Activated T-cell treated with anti-CD3 and anti-CD28 coated beads for 48 hours (primary cell): ENCODE data around the gene PTPN3.
"Not testable (repeated sequence)": the region's sequence is repeated elsewhere in the genome, so short reads cannot be mapped to it uniquely, and the experiment has no call there.

Experiments
- DNase-seq: peaks from one replicate; pipeline ENCODE4 v3.0.0-alpha.2; 2020; ENCODE audit warnings: low read depth

Gene PTPN3

DNA sequence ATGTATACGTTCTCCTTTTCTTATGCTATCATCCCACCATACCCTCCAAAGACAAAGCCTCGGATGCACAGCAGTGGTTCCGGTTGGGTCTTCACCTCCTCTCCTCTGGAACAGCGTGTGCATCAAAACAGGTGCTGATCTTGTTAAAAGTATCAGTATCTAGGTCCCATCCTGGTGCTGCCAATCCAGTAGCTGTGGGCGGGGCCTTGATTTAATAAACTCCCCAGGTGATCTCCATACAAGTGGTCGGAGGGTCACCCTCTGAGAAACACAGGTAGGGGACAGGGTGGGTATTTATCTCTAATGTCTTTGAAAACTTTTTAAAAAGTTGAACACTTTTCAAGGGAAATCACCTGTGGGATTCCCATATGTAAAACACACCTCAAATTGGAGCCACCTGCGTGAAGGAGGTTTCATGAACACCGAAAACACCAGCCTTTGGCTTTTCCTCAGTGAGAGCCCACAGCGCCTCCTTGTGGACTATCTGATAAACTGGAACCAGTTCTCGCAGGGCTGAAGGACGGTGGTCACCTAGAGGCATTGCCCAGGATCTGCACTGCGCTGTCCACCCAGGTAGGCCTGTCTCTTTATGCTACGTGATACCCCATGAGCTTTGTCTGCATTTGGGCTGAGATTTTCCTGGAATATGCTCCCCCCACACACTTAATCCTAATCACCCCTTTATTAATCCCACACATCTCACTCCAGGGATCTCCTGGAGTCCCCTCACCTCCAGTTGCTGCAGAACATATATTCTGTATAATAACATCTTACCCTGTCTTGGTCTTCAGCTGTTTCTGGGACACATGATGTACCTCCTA, 96.7 kb downstream of the PTPN3 start:
- DNase-seq = peak; percentile 38

DNA sequence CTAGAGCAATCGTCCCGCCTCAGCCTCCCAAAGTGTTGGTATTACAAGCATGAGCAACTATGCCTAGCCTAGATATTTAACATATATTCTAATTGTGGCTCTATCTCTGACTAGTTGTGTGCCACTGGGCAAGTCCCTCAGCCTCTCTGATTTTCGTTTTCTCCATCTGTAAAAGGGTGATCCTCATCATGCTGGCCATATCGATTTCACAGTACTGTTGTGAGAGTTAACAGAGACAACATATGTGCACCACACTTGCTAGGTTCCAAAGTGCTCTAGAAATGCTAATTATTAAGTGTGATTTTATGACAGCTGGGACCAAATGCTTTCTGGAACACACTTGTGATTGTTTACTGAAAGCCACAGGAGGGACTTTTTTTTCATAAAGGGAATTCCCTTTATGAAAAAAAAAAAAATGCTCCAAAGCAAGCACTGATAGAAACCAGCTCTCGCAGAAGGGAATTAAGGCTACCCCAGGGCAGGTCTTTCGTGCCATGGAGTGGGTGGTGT, 98.8 kb downstream of the PTPN3 start:
- no peak for DNase-seq

DNA sequence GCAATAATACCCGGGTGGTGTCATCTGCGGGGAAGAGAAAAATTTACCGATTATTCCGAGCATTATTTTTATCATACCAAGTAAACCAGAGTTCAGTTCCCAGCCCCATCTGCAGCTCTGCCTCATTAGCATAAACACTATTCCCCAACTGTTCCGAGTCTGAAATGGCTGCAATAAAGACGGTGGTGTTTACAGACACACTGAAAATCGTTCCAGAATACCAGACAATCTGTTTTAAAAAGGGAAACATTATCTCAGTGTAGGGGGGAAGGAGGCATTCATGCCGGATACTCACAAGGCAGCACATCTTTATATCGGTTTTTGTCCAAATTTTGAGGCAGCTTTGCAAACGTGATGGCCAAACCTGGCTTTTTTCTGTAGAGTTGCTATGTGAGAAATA, 106.9 kb downstream of the PTPN3 start:
- no peak for DNase-seq

DNA sequence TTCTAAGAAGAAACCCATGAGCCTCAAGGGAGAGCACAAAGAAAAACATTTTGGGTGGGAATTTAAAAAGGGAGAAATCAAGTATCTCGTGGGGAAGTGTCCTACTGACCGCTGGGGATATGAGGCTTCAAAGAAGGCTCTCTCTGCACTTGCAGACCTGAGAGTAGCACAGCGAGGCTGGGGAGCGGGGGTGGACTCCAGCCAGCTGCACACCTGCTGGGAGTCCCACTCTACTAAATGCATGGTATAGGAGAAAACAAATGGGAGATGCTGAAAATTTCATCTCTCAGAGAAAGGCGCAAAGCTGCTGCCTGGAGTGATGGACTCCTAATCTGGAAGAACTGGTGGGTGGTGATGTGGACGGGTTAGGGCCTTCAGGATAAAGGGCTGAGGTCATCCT, 110.3 kb downstream of the PTPN3 start:
- DNase-seq = no peak

DNA sequence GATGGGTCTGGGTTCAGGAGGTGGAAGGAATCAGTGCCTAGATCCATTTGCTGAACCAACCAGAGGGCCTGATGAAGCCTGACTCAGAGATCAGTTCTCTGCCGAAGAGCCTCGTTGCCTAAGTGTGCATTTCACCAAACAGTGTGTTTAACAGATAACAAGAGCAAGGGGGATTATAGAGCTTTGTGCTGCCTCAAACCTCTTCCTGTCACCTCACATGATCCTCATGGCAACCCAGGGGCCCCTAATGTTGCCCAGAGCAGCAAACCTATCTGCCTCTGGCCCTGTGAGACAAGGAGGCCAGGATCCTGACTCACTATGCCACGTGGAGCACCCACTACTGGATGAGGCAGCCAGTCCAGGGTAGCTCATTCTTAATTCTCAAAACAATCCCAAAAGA, 110.9 kb downstream of the PTPN3 start:
- no peak for DNase-seq

DNA sequence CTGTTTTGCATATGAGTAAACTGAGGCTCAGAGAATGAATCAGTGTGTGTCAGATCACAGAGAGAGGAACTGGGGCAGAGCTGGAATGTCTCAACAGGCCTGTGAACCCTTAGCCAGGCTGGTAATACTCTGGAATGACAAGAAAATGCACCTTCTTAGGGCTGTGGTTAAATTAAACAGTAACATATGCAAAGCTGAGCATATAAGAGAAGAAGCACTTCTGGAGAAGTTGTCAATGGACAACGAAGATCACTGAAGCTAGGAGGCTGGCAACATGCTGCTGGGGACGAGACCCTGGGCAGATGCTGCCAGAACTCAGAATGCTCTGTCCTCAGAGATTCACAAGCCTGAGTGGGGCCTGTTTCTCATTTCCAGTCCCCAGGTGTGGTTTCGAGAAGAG, 112.6 kb downstream of the PTPN3 start:
- DNase-seq = no peak

DNA sequence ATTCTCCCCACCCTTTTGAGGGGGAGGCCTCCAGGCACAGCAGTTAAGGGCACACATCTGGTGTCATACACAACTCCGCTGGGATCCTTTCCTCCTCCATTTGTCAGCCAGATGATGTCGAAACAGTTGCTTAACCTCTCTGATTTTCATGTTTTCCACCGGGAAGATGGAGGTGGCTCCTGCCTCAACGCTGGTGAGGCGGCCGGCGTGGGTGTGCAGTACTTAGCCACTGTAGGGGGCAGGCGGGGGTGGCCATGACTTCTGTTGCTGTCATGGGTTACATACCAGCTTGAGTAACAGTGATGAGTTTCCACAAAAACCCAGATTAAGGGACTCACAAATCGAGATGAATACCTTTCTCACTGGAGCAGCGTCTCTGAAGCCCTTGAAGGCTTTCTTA, 114.2 kb downstream of the PTPN3 start:
- no peak for DNase-seq

DNA sequence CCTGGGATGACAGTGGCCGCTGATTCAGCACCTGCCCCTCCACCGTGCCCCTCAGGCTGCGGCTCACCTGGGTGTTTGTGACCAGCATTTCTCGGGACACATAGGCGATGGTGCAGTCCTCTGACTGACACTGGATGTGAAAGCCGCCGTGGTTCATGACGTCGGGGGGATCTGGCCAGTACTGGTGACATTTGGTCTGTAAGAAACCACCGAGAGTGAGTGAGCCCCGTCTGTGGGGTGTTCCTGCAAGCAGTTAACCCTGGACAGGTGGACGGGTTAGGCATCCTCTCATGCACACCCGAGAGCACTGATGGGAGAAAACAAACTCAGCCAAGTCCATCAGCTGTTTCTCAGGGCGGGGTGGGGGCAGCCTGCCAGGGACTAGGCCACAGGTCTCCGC, 114.8 kb downstream of the PTPN3 start:
- DNase-seq = no peak

DNA sequence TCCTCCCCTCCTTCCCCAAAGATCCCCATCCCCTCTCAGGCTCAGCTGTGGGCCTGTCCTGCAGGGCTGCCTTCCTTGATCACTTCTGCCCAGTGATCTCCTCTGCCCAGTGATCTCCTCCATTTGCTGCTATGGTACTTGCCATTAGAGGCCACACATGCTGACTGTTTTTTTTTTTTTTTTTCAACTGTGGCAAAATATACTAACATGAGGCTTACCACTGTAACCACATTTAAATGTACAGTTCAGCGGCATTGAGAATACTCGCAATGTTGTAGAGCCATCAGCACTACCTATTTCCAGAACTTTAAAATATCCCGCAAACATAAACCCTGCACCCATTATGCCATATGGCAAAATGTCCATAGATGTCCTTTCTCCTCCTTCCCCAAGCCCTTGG, 115.5 kb downstream of the PTPN3 start:
- DNase-seq = no peak

DNA sequence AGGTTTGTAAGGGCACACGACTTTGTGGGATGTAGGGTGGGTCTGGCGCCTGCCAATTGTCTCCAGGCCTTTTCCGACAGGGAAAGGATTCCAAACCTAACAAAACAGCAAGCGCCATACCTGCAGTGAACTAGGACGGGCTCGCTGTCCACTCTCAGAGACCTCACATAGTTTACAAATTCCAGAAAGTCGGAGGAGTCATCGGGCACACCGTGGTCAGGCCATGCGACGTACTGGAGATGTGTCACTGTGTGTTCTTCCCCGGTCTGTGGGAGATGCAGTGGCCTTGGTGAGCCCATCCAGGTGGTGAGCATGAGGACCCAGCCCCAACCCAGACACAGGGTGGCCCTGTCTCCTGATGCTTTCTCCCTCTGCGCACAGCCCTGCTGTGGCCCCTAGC, 115.9 kb downstream of the PTPN3 start:
- no peak for DNase-seq

DNA sequence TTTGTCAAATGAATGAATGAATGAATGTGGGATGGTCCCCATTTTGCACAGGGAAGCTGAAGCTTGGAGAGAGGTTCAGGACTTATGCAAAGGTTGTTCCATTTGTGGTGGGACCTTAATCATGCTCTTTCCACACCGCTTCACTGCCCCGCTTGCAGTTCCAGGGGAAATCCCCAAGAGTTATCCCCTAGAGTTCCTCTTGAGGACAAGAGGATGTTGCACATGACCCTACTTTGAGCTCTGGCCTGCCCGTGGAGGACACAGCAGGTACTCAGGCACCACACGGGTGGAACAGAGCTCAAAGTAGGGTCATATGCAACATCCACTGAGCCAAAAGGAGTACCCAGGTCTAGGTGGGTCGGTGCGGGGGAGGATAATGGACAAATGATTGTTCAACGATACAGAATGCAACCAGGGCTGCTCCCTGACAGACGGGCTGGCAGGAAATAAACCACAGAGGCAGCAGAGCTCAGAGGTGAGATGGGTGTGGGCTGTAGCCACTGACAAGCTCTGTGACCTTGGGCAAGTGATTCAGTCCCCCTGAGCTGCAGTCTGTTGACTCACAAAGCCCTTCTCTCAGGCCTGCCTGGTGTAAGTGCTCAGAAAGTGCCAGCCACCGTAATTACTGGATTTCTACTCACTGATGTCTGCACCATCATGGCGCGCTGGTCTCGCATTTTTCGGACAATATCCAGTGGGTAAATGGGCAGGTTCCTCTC, 116.9 kb downstream of the PTPN3 start:
- DNase-seq = no peak

DNA sequence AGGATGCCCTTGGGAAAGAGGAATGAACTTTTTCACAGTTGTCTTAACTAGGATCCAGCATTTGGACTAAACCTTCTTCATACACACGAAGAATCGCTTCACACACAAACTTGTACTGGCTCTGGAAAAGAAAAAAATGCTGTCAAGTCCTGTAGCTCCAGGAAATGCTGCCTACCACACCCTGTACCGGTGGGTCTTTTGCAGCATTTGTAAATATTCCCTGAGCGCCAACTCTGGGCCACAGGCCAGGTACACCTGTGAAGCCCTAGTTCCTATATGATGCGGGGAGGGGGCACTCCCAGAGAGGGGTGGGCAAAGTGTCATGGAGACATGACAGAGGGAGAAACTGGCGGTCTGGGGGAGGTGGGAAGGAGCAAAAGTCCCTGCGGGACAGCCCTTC, 118.6 kb downstream of the PTPN3 start:
- DNase-seq = no peak

DNA sequence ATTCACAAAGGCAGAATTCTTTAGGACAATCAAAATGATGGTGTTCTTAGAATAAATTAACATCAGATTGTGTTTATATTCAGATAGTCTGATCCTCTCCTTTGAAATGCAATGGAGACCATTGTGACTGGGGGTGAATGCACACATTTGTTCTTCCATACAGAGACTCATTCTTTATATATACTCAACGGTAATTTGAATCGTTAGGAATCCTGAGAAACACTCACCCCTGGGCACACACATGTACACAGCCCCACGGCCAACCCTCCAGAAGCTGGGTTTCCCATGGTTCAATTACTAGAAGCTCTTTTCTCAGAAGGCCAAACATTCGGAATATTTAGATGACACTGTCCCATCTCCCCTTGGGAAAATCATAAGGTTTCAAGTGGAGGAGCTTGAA, 119.8 kb downstream of the PTPN3 start:
- DNase-seq = no peak

DNA sequence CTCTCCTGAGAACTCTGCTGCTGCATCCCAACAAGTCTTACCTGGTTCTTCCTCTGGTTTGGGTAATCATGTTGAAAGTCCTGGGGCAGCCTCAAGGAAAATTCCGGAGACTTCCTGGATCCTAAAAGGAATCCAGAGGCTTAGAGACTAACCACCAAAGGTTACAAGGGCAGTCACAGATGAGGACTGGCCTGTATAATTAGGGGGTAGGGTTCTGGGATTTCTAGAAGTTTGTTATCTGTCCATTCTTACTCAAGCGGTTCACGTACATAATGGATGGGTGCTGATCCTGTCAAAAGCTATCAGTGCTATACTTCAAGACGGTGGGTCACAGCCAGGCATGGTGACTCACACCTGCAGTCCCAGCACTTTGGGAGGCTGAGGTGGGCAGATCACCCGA, 125.9 kb downstream of the PTPN3 start:
- no peak for DNase-seq

DNA sequence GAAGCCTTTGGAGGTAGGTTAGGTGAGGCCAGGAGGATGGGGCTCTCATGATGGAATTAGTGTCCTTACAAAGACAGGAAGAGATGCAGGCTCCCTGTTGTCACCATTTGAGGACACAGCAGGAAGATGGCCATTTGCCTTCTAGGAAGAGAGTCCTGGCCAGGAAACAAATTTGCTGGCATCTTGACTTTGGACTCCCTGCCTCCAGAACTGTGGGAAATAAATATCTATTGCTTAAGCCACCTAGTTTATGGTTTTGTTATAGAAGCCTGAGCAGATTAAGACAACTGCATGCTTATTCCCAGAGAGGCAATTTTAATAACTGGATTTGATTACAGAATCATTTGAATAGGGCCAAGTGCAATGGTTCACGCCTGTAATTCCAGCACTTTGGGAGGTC, 126.7 kb downstream of the PTPN3 start:
- no peak for DNase-seq

DNA sequence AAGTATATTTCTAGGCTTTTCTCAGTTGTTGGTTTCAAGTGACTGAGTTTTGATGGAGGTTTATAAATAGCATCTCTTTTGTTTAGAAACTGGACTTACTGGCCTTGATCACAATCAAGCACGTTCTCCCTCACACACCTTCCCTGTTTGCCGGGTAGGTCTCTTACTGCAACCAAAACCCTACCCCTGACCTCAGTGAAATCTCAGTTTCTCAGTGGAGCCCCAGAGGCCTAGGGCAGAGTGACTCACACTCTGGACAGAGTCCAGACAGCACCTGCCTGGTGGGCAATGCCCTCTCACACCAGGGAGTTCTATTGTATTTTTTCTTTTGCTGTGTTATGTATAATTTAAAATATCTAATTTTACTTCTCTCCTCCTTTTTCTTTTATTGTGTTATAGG, 128.8 kb downstream of the PTPN3 start:
- DNase-seq = no peak

DNA sequence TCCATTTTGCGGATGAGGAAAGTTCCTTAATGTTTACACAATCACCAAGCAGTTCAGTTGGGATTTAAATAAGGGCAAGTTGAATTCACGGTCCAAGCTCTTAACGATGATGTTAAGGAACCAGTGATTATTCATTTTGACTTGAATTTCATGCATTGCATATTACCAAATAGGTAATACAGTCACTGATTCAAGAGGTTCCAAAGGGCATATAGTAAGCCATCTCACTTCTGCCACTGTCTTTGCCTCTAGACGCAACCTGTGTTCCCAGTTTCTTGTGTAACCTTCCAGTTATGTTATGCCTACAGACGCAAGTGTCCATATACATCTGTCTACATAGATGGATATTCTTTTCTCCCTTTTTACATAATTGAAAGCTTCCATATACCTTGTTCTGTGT, 137.3 kb downstream of the PTPN3 start:
- no peak for DNase-seq

DNA sequence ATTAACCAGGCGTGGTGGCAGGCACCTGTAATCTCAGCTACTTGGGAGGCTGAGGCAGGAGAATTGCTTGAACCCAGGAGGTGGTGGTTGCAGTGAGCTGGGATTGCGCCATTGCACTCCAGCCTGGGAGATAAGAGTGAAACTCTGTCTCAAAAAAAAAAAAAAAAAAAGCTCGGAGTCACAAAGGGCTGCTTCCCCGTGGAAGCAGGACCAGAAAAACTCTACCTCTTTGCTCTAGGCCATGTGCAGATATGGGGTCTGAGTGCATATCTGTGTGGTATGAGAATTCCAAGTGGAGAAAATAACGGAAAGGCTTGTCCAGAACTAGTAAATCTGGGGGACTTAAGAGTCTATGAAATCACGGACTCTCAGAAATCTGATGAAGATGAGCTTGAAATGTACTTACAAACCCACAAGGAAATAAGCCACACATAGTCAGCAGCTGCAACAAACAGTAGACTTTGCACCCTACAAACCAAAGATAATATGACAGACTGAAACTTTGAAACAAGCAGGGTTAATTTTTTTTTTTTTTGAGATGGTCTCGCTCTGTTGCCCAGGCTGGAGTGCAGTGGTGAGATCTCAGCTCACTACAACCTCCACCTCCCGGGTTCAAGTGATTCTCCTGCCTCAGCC, 139.0 kb downstream of the PTPN3 start:
- not testable (repeated sequence) for DNase-seq

DNA sequence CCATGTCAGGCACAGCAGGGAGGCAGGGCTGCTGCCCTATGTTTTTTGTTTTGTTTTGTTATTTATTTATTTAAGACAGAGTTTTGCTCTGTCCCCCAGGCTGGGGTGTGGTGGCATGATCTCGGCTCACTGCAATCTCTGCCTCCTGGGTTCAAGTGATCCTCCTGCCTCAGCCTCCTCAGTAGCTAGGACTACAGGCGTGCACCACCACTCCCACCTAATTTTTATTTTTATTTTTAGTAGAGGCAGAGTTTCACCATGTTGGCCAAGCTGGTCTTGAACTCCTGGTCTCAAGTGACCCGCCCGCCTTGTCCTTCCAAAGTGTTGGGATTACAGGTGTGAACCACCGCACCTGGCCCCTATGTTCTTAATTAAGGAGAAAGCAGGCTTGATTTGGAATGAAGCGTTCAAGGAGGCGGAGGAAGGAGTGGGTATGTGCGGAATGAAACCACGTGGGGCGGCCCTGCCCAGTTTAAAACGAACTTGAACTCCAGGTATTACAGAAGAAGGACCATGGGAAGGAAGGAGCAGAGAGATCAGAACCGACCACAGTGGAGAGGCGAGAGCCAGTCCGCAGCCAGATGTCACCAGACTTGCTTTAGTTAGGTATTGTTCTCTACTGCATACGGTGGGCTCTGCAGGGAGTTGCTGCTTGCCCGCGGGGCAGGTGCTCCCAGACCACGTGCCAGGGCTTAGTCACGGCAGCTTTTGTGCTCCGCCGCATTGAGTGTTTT, 142.4 kb downstream of the PTPN3 start:
- no peak for DNase-seq

DNA sequence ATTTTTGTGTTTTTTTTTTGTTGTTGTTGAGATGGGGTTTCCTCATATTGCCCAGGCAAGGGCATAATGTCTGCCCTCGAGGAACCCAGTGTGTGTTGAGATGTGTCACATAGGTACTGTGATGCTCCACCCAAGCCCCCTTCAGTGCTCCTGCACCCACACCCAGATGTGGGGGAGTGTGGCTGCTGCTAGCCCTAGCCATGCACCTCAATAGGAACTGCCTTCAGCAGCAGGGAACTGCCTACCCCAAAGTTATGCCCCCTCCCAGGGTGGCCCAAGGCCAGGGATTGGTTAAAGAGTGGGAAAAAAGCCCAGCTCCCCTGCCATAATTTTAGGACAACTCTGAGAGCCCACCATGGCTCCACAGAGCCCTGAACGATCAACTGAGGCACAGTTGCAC, 143.9 kb downstream of the PTPN3 start:
- DNase-seq = no peak

DNA sequence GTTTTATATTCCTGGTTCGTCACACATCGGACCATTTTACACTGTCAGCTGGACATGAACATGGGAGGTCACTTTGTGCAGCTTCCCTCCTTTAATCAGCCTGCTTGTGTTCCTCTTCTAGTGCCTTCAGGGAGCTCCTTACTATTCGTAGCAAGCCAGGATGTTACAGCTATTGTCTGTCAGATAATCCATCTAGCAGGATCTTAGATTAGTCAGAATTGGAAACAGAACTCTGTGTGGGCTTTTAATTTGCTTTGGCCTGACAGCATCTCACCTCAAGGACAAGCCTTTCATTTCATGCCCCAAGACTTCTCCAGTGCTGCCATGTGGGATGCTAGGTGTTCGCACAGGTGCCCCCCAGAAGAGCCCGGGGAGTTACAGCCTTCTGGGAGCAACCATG, 147.1 kb downstream of the PTPN3 start:
- DNase-seq = no peak

DNA sequence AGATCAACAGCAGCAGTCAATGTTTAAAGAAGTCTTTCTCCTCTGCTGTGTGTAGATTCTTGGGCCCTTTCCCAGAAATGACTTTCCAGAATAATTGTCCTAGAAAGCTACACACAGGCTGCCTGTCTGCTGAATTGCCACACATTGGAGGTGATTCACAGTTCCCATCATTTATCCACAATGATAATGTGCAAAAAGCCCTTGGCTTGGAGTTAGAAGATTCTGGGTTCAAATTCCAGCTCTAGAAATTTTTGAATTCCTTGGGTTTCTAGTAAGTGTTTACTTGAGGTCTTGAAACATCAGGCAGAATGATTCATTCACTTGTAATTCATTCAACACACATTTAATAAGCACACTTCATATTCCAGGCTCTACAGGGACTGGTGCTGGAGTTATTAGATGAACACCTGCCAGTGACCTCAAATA, 148.7 kb downstream of the PTPN3 start:
- DNase-seq = no peak
